Gastroesophageal sphincter (tissue), 4 donors: ENCODE measurements around the gene ENG. TPM values are rescaled to one million over a fixed set of nuclear protein-coding genes. Genes with fewer than 3 reads are reported as not detected.

Experiments
- ATAC-seq: fragments of 150-250 bp; one replicate; pipeline ENCODE4 v1.9.1; 2016; ENCODE audit warnings: mild to moderate bottlenecking, moderate library complexity
- H3K27ac ChIP-seq, 4 donors: fragments of 200-600 bp; sonication (generic) in 3 of 4; 1 replicate in 3 of 4; 2 replicates in 1 of 4; pipeline ENCODE4 v1.5.1; 2016 to 2019
- H3K27me3 ChIP-seq: fragments of 200-600 bp; sonication (generic); one replicate; pipeline ENCODE4 v1.5.1; 2019
- H3K36me3 ChIP-seq, 2 donors: fragments of 200-600 bp; sonication (generic); one replicate each; pipeline ENCODE4 v1.5.1; 2019; ENCODE audit warnings: control low read depth in 1 of 2
- H3K4me1 ChIP-seq, 3 donors: fragments of 200-600 bp; sonication (generic); 1 replicate in 2 of 3; 2 replicates in 1 of 3; pipeline ENCODE4 v1.5.1; 2016 to 2019; ENCODE audit warnings: control low read depth in 2 of 3
- H3K4me3 ChIP-seq, 2 donors: fragments of 200-600 bp; sonication (generic); one replicate each; pipeline ENCODE4 v1.5.1; 2019; ENCODE audit warnings: mild to moderate bottlenecking in 1 of 2, moderate library complexity in 1 of 2
- H3K9me3 ChIP-seq, 3 donors: fragments of 200-600 bp; sonication (generic); one replicate each; pipeline ENCODE4 v1.5.1; 2017 to 2019; ENCODE audit warnings: control low read depth in 2 of 3
- CTCF ChIP-seq, 4 experiments: fragments of 200-600 bp in 2 of 4; fragments of 450-650 bp in 2 of 4; sonication (generic) in 1 of 4; IDR thresholded peaks; one replicate each; pipeline ENCODE4 v1.5.1; 2017 to 2019; ENCODE audit warnings: antibody characterized with exemption in 4 of 4, mild to moderate bottlenecking in 2 of 4, moderate library complexity in 2 of 4
- EP300 ChIP-seq: sonication (generic); formaldehyde crosslinking; IDR thresholded peaks from one replicate; pipeline ENCODE4 v1.6.1; 2017; ENCODE audit warnings: antibody characterized with exemption, mild to moderate bottlenecking
- POLR2A ChIP-seq, 2 donors: fragments of 450-650 bp; IDR thresholded peaks; one replicate each; pipeline ENCODE4 v1.6.1; 2017; ENCODE audit warnings: antibody characterized with exemption in 2 of 2, mild to moderate bottlenecking in 2 of 2, moderate library complexity in 1 of 2
- POLR2AphosphoS5 ChIP-seq: sonication (generic); formaldehyde crosslinking; IDR thresholded peaks from one replicate; pipeline ENCODE4 v1.6.1; 2017; ENCODE audit warnings: antibody characterized with exemption
- WGBS, 2 donors: methylation state at CpG; one replicate each; pipeline ENCODE4 v1.1.5; 2018; ENCODE audit warnings: low coverage in 1 of 2; 5-methylcytosine and 5-hydroxymethylcytosine counted together
- total RNA-seq, 4 donors: library from RNA; depleted of rRNA; stranded (reverse); fragments of >200 nt; gene quantifications; one replicate each; pipeline ENCODE4 v1.1.0, GENCODE V29; 2016

ENG gene
- total RNA-seq, 4 donors from 2014 or later: 21.3 to 76.5 (median 48.0) TPM

- peak overlapping the region in 3 of 4 donors; percentile 65 to 73 (median 69) for H3K27ac ChIP-seq
- WGBS, 2 donors: 2 to 21% methylated on average over 5 to 7 of the region's 43 CpGs
- ATAC-seq: peak; percentile 99
Observed at GRCh38 chr9:127770905-127771569, 83.4 kb downstream of the ENG start.

GRCh38 chr9:127770583-127770904, 83.9 kb downstream of the ENG start:
- H3K27me3 ChIP-seq: peaks cover 11% of the 10 kb centered on the region
- no peak for TF ChIP-seq POLR2A (IDR thresholded peaks at IDR 0.05)
- H3K4me3 ChIP-seq: peak overlapping the region in 1 of 2 donors; percentile 55
- no peaks in the 10 kb centered on the region for H3K9me3 ChIP-seq
- no CpG with 5 or more reads among the region's 3 CpGs for WGBS, 2 donors
- no peaks in the 10 kb centered on the region for H3K36me3 ChIP-seq
- peak overlapping the region in 3 of 4 donors; percentile 65 to 73 (median 69) for H3K27ac ChIP-seq
- peaks cover 0 to 48% (median 0%) of the 10 kb centered on the region in 3 donors for H3K4me1 ChIP-seq
- ATAC-seq: no peak

More at GRCh38 chr9:127770905-127771569, 83.4 kb downstream of the ENG start:
- Histone ChIP-seq H3K4me3 (peak overlapping the region; percentile 24 to 55), H3K9me3 (no peaks in the 10 kb centered on the region), H3K36me3 (no peaks in the 10 kb centered on the region), H3K27me3 (peaks cover 11% of the 10 kb centered on the region), H3K4me1 (peaks cover 0 to 45% (median 0%) of the 10 kb centered on the region in 3 donors)
- TF ChIP-seq POLR2AphosphoS5: peak; percentile 79
- peak in 1 of 2 donors; percentile 28 for TF ChIP-seq POLR2A (IDR thresholded peaks at IDR 0.05)
- peak in 1 of 4 experiments; percentile 20 for TF ChIP-seq CTCF (IDR thresholded peaks at IDR 0.05)
- no peak for TF ChIP-seq EP300

- H3K9me3 ChIP-seq: no peaks in the 10 kb centered on the region
- H3K4me1 ChIP-seq: peaks cover 0 to 48% (median 0%) of the 10 kb centered on the region in 3 donors
- TF ChIP-seq EP300 (no peak), POLR2AphosphoS5 (peak; percentile 24), POLR2A (IDR thresholded peaks at IDR 0.05) (no peak)
- H3K27me3 ChIP-seq: peaks cover 11% of the 10 kb centered on the region
- 18% methylated on average over 2 of the region's 4 CpGs; no CpG with 5 or more reads in 1 of the 2 donors for WGBS, 2 donors
- H3K36me3 ChIP-seq: no peaks in the 10 kb centered on the region
- H3K27ac ChIP-seq: peak overlapping the region in 3 of 4 donors; percentile 65 to 73 (median 69)
- H3K4me3 ChIP-seq: peak overlapping the region in 1 of 2 donors; percentile 55
- ATAC-seq: no peak
Observed at GRCh38 chr9:127769929-127770582, 84.4 kb downstream of the ENG start.

- Histone ChIP-seq H3K4me1 (peaks cover 0 to 48% (median 0%) of the 10 kb centered on the region in 3 donors), H3K4me3 (peak overlapping the region in 1 of 2 donors; percentile 55)
- no peak for ATAC-seq
Observed at GRCh38 chr9:127769101-127769500, 85.4 kb downstream of the ENG start.

GRCh38 chr9:127768698-127769097, 85.8 kb downstream of the ENG start:
- no peak for ATAC-seq
- TF ChIP-seq EP300: no peak
- no peak for TF ChIP-seq POLR2AphosphoS5
- TF ChIP-seq CTCF (IDR thresholded peaks at IDR 0.05): no peak
- no peak for TF ChIP-seq POLR2A (IDR thresholded peaks at IDR 0.05)
- peak overlapping the region in 3 of 4 donors; percentile 65 to 73 (median 69) for H3K27ac ChIP-seq

More at GRCh38 chr9:127769101-127769500, 85.4 kb downstream of the ENG start:
- Histone ChIP-seq H3K9me3 (no peaks in the 10 kb centered on the region), H3K36me3 (no peaks in the 10 kb centered on the region), H3K27ac (peak overlapping the region in 3 of 4 donors; percentile 65 to 73 (median 69)), H3K27me3 (peaks cover 20% of the 10 kb centered on the region)
- 74 to 89% methylated on average over 3 to 5 of the region's 5 CpGs for WGBS, 2 donors
- TF ChIP-seq POLR2A (IDR thresholded peaks at IDR 0.05) (no peak), EP300 (no peak), POLR2AphosphoS5 (no peak), CTCF (IDR thresholded peaks at IDR 0.05) (no peak)

More at GRCh38 chr9:127768698-127769097, 85.8 kb downstream of the ENG start:
- 74 to 76% methylated on average over 6 to 8 of the region's 8 CpGs for WGBS, 2 donors
- peaks cover 0 to 48% (median 0%) of the 10 kb centered on the region in 3 donors for H3K4me1 ChIP-seq
- no peaks in the 10 kb centered on the region for H3K9me3 ChIP-seq
- peak overlapping the region in 1 of 2 donors; percentile 55 for H3K4me3 ChIP-seq
- H3K36me3 ChIP-seq: no peaks in the 10 kb centered on the region
- H3K27me3 ChIP-seq: peaks cover 24% of the 10 kb centered on the region
